ENCODE results near the gene PPRC1. TPM values are rescaled to one million over a fixed set of nuclear protein-coding genes. Genes with fewer than 3 reads are reported as not detected.

Gene PPRC1, protein sequence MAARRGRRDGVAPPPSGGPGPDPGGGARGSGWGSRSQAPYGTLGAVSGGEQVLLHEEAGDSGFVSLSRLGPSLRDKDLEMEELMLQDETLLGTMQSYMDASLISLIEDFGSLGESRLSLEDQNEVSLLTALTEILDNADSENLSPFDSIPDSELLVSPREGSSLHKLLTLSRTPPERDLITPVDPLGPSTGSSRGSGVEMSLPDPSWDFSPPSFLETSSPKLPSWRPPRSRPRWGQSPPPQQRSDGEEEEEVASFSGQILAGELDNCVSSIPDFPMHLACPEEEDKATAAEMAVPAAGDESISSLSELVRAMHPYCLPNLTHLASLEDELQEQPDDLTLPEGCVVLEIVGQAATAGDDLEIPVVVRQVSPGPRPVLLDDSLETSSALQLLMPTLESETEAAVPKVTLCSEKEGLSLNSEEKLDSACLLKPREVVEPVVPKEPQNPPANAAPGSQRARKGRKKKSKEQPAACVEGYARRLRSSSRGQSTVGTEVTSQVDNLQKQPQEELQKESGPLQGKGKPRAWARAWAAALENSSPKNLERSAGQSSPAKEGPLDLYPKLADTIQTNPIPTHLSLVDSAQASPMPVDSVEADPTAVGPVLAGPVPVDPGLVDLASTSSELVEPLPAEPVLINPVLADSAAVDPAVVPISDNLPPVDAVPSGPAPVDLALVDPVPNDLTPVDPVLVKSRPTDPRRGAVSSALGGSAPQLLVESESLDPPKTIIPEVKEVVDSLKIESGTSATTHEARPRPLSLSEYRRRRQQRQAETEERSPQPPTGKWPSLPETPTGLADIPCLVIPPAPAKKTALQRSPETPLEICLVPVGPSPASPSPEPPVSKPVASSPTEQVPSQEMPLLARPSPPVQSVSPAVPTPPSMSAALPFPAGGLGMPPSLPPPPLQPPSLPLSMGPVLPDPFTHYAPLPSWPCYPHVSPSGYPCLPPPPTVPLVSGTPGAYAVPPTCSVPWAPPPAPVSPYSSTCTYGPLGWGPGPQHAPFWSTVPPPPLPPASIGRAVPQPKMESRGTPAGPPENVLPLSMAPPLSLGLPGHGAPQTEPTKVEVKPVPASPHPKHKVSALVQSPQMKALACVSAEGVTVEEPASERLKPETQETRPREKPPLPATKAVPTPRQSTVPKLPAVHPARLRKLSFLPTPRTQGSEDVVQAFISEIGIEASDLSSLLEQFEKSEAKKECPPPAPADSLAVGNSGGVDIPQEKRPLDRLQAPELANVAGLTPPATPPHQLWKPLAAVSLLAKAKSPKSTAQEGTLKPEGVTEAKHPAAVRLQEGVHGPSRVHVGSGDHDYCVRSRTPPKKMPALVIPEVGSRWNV (N-terminal part only)
- total RNA-seq (2014; rRNA removed; shearing (Covaris generic)), result 10.8 and 15.6 TPM in 2 replicates
- polyA plus RNA-seq (2015; cell fraction: cytosol; rRNA removed), result 36.6 and 45.9 TPM in 2 replicates
- polyA plus RNA-seq (2015; cell fraction: nucleus; rRNA removed), result 70.8 and 73.6 TPM in 2 replicates

- DNase-seq (ENCODE audit: low read depth, low spot score), result peak; percentile 98
- in situ Hi-C loops (cut with HindIII; ENCODE audit: low pct_unique_long_range_greater_than_20kb, low sequenced_read_pairs), result no loop called here
Observed at GRCh38 chr10:102132563-102133372, at the start of gene PPRC1. PPRC1 (plus strand) TSS chr10:102133040; CDS start chr10:102133069, 29 bp downstream.

GRCh38 chr10:102083541-102083940 is 49.3 kb upstream of the PPRC1 start:
- in situ Hi-C loops (cut with HindIII; ENCODE audit: low pct_unique_long_range_greater_than_20kb, low sequenced_read_pairs), result no loop called here
- DNase-seq (ENCODE audit: low read depth, low spot score), result no peak

- in situ Hi-C loops (cut with HindIII; ENCODE audit: low pct_unique_long_range_greater_than_20kb, low sequenced_read_pairs), result no loop called here
- peak; percentile 37 for DNase-seq (ENCODE audit: low read depth, low spot score)
Observed at GRCh38 chr10:102085336-102085735, 47.5 kb upstream of the PPRC1 start.

DNA sequence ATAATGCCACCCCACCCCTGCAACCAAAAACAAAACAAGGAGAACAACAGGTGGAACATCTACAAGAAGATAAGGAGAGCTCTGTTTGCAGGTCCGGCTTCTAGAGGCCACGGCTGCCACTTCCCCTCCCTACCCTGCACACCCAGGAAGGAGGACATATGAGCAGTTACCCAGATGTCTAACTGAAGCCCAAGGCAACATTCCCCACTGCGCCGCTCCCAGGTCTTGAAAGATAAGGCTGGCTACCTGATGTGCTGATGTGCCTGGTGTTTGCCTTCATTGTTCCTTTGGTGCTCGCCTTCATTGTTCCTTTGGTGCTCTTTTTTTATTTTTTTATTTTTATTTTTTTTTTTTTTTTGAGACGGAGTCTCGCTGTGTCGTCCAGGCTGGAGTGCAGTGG is 46.6 kb upstream of the PPRC1 start:
- in situ Hi-C loops (cut with HindIII; ENCODE audit: low pct_unique_long_range_greater_than_20kb, low sequenced_read_pairs), result no loop called here
- no peak for DNase-seq (ENCODE audit: low read depth, low spot score)

GRCh38 chr10:102090772-102091171 is 42.1 kb upstream of the PPRC1 start:
- in situ Hi-C loops (cut with HindIII; ENCODE audit: low pct_unique_long_range_greater_than_20kb, low sequenced_read_pairs), result no loop called here
- no peak for DNase-seq (ENCODE audit: low read depth, low spot score)

DNA sequence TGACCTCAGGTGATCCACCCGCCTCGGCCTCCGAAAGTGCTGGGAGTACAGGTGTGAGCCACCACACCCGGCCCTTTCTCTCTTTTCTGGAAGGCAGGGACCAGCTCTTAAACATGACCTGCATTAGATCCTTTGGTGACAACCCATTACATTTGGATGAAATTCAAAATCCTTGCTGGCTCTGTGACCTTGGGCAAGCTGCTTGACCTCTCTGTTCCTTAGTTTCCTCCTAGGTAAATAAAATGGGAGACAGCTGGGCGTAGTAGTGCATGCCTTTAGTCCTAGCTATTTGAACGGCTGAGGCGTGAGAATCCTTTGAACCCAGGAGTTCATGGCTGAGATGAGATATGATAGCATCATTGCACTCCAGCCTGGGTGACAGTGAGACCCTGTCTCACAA is 36.4 kb upstream of the PPRC1 start:
- no peak for DNase-seq (ENCODE audit: low read depth, low spot score)
- in situ Hi-C loops (cut with HindIII; ENCODE audit: low pct_unique_long_range_greater_than_20kb, low sequenced_read_pairs), result no loop called here

DNA sequence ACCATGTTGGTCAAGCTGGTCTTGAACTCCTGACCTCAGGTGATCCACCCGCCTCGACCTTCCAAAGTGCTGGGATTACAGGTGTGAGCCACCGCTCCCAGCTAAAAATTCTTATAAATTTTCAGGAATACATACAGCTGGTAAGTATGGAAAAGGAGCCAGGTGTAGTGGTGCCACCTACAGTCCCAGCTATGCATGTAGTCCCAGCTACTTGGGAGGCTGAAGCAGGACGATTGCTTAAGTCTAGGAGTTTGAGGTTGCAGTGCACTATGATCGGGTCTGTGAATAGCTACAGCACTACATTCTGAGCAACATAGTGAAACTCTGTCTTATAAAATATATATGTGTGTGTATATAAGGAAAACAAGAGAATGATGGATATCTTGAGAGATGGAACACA is 31.7 kb upstream of the PPRC1 start:
- in situ Hi-C loops (cut with HindIII; ENCODE audit: low pct_unique_long_range_greater_than_20kb, low sequenced_read_pairs), result no loop called here
- no peak for DNase-seq (ENCODE audit: low read depth, low spot score)

- no peak for DNase-seq (ENCODE audit: low read depth, low spot score)
- in situ Hi-C loops (cut with HindIII; ENCODE audit: low pct_unique_long_range_greater_than_20kb, low sequenced_read_pairs), result no loop called here
Observed at GRCh38 chr10:102102421-102102820, 30.4 kb upstream of the PPRC1 start.

- in situ Hi-C loops (cut with HindIII; ENCODE audit: low pct_unique_long_range_greater_than_20kb, low sequenced_read_pairs), result no loop called here
Observed at GRCh38 chr10:102106998-102107397, 25.8 kb upstream of the PPRC1 start.

DNA sequence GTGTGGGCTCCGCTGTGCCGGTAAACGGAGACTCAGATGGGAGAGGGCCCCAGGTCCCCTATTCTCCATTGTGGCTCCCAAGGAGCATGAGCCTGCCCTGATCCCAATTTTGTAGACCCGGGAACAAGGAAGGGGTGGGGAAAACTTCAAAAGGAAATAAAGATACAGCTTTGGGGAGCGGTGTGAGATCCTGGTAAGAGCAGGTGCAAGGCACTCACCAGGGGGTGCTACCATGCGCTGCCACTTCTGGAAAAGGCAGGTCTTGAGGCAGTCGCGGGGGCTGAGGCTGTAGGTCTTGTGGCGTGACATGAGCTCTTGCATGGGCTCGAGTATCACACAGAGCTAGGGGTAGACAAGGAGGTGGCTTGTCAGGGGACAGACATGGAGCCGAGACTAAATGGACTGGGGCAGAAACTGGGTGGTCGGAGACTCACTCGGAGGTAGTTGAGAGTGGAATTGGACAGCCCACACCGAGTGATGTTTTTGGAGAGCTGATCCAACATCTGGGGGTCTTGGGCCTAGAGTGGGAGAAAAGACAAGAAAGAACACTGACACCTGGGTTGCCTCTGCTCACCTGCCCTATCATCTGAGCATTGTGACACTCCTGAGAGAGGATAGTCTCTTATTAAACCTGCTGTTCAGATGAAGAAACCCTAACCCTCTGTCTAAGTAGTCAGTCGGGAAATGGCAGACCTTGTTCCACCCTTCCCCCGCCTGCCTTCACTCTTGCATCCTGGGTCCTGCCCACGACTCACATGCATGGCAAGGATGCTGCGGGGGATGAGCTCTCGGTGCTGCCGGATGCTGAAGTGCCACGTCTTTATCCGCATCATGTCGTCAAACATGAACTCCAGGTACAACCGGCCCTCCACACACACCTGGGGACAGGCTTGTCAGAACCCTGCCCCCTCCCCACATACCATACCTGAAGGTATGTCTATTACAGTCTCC is 23.4 kb upstream of the PPRC1 start:
- in situ Hi-C loops (cut with HindIII; ENCODE audit: low pct_unique_long_range_greater_than_20kb, low sequenced_read_pairs), result no loop called here
- DNase-seq (ENCODE audit: low read depth, low spot score), result no peak

More at GRCh38 chr10:102106998-102107397, 25.8 kb upstream of the PPRC1 start:
- no peak for DNase-seq (ENCODE audit: low read depth, low spot score)

GRCh38 chr10:102111276-102111675 is 21.6 kb upstream of the PPRC1 start:
- DNase-seq (ENCODE audit: low read depth, low spot score), result no peak
- in situ Hi-C loops (cut with HindIII; ENCODE audit: low pct_unique_long_range_greater_than_20kb, low sequenced_read_pairs), result no loop called here

- peak; percentile 38 for DNase-seq (ENCODE audit: low read depth, low spot score)
- in situ Hi-C loops (cut with HindIII; ENCODE audit: low pct_unique_long_range_greater_than_20kb, low sequenced_read_pairs), result no loop called here
Observed at GRCh38 chr10:102112210-102112817, 20.5 kb upstream of the PPRC1 start.

- in situ Hi-C loops (cut with HindIII; ENCODE audit: low pct_unique_long_range_greater_than_20kb, low sequenced_read_pairs), result no loop called here
- no peak for DNase-seq (ENCODE audit: low read depth, low spot score)
Observed at GRCh38 chr10:102113261-102113955, 19.4 kb upstream of the PPRC1 start.

- in situ Hi-C loops (cut with HindIII; ENCODE audit: low pct_unique_long_range_greater_than_20kb, low sequenced_read_pairs), result no loop called here
Observed at GRCh38 chr10:102113956-102114857, 18.6 kb upstream of the PPRC1 start.

More at GRCh38 chr10:102113956-102114857, 18.6 kb upstream of the PPRC1 start:
- DNase-seq (ENCODE audit: low read depth, low spot score), result no peak

All from SK-MEL-5 (cell line).